ENCODE data around the gene TSPAN2.

Gene TSPAN2

DNA sequence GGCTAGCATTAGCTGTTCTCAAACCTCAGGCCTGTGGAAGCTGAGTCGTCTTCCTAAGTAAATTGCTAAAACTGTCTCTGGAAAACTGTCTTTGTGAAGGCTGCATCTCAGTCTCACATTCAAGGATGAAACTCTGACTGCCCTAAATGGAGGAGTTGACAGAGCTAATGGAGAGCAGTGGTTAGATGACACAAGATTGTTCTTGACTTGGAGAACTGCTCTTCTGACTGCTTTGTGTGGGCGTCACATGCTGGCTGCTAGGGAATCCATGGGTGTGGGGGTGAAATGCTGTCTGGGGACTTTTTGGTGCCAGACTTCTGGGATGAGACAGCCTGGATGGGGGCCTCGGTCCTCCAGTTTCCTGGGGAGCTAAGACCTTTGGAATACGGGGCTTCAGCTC is 24.5 kb upstream of the TSPAN2 start:
- no peak for DNase-seq (ENCODE audit: low read depth)

DNA sequence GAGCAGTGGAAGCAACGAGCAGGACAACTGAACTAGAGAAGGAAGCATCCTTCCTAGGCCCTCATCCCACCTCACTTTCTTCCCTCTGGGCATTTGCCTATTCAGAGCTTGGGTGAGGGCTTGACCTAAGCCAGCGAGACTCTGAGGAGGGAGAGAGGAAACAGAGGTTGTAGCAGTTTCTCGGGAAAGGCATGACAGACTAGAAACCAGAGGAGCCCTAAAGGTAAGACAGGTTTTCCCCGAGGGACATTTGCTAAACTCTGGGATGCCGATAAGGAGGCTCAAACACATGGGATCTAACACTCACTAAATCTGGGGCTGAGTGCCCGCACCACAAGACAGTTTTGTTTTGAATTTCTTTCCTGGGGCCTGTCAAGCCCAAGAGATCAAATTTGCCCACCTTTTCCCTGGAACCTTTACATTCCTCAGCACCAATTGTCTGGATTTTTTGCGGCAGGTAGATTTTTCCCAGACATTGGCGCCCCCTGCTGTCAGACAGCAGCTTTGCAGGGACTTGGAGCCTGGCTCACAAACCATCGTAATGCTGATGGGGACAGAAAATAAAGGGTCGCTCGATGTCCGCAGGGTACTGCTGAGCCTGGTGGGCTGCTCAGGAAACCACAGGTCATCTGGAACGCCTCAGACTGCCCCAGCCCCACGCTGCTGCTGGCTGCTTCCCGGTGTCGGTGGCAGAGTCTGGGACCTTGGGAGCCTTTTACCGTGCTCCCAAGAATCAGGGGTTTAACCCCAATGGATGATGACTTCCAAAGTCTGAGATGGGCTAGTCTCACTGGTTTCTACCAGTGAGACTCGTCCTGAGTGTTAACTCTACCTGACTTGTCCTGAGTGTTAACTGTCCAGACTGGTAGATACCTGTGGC is 23.4 kb upstream of the TSPAN2 start:
- no peak for DNase-seq (ENCODE audit: low read depth)

DNA sequence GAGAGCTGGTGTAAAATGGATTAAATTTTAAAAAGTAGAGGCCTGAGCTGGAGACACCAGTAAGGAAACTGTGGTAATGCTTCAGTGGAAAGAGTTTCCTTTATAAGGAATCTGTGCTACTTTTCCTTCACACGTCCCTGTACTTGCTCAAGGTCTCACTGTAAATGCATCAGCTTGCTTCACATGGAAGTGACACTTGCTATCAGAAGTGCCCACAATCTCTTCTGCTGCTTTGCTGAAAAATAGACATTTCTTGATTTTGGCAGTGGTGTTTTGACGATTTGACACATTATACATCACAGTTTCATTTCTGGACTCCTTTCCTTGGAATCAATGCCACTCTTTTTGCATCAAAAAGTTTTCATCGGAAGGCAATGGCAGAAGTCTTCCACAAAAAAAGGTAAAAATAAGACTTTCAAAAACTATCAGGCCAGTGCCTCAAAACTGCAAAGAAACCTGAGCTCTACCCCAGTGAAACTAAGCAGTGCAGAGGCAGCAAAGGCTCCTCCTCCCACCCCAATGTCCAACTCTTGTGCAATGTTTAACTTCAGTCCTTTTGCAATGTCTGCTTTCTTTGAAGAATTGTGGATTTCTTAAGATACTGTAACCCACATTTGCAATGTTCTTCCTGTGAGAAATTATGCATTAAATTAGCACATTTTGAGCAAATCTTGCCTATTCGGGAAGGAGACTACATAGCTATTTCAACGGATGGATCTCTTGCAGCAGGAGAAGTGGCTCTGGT is 18.4 kb upstream of the TSPAN2 start:
- DNase-seq (ENCODE audit: low read depth), result peak; percentile 28

DNA sequence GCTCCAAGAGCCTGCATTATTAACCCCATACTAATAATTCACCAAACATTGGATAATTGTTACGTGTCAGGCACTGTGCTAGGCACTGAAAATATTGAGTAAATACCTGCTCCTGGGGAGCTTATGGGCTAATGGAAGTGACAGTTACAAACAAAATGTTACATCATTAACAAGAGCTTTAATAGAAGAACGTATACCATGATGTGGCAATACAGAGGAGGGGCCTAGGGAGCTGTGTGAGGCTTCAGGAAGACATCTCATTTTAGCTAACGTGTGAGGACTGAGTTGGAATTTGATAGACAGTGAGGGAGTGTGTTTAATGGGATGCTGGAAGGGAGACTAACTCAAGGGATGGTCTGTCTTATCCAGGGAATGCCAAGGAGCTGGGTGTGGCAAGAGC is 16.5 kb upstream of the TSPAN2 start:
- DNase-seq (ENCODE audit: low read depth), result no peak

DNA sequence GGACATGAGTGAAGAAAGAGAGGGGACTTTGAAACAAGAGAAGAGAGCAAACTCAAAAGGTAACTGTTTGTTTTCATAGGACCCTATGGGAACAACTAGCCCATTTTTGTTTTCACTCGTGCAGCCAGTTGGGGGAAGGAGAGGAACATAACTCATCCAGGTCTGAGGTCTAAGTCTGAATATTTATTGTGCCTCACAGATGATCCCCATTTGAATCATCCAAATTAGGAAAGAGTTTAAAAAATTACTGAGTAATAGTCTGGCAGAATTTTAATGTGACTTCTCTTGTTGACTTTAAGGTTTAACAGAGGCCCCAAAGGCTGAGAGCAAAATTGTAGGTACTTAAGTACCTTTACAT is 10.4 kb upstream of the TSPAN2 start:
- no peak for DNase-seq (ENCODE audit: low read depth)

DNA sequence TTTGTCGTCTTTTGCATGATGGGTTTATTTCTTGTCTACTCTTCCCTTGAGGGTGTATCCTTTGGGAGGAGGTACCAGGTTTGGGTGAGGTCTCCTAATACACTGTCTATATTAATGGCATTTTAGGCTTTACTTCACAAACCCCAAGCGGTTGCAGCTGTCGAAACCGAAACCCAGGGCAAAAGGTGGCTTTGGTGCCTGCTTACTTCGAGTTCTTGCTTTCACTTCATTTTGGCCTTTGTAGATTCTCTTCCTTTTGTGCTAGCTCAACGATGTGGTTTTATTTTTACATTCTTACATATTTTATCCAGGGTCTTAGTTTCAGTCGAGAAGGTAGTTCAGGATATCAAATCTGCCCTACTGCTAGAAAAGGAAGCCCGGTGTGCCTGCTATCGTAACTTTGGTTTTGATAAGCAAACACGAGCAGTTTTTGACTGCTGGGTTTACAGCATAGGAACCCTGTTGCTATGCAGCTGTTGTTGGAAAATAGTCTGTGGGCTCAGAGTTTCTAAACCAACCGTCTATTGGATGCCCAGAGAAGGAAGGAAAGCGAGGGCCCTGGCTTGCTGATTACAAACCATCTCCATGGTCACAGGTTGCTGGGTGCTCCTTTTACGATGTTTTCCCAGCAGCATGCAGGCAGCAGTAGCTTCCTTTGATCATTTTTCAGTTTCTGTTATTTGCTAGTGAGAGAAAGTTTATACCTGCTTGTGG is 9.8 kb upstream of the TSPAN2 start:
- DNase-seq (ENCODE audit: low read depth), result no peak

DNA sequence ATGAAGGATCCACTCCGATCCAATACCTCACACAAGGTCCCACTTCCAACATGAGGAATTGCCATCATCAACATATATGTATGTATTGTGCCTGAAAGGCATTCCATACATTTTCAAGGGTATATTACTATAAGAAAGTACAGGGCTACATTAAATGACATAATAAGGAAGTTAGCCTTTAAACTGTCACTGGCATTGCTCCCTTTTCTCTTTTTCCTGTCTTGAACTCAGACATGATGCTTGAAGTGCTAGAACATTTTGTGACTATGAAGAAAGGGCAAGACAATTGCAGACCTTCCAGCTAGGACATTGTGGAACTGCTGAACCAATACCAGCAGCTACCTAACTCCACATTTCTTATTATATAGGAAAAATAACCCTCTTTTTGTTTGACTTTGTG is 2.9 kb upstream of the TSPAN2 start:
- no peak for DNase-seq (ENCODE audit: low read depth)

DNA sequence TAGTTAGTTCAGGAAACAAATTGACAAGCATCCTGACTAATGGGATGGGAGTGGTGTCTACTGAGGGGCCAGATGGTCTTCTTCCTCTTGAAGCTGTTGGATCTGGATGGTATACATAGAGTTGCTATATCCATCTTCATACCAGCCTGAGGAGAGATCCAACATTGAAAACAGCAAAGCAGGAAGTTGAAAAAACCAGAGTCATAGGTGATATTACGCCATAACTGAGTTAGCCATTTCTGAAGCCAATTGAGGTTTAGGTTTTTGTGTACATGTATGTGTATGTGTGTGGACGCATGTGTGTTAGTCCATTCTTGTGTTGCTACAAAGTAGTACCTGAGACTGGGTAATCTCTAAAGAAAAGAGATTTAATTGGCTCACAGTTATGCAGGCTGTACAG is 2.3 kb upstream of the TSPAN2 start:
- DNase-seq (ENCODE audit: low read depth), result no peak

DNA sequence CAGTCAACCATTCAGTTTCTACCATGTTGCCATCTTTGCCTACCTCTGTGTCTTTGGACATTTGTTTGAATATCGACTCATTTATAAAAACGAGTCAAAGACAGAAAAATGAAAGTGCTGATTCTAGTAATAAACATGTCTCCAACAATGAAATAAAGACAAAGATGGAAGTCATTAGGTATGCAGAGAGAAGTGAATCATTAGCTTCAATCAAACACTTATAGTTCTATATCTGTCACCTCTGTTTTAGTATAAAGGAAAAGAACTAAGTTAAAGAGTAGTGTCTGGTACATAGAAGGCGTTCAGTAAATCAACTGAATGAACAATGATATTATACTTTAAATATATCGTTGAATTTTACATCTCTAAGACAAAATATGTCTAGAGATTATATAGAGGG is 1.7 kb upstream of the TSPAN2 start:
- no peak for DNase-seq (ENCODE audit: low read depth)

DNA sequence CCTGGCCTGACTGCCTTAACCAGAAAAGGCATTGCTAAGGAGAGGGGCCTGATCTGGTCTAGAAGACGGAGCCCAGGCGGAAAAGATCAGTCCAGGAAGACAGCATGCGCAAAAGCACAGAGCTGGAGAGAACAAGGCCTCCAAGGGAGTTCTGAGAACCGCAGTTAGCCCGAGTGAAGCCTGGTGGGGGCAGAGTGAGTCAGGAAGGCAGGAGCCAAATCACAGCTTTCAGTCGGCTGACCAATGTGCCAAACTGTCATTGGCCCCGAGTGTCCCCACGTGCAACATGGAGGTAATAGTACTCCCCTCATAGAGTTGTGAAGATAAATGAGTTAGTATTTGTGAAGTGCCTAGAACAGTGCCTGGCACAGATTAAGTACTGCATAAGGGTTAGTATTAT is 1.2 kb upstream of the TSPAN2 start:
- DNase-seq (ENCODE audit: low read depth), result no peak

DNA sequence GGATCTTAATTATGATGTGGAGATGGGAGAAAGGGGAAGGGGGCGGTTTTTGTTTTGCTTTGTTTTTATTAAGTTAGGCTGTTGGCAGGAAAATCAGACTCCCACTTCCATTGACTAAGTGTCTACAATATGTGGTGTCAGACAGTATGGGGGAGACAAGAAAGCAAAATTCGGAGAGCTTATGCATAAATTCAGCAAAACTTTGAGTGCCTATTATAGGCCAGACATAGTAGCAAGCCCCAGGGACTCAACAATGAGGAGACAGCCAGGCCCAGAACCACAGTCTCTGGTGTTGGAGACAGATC is 835 bp upstream of the TSPAN2 start:
- no peak for DNase-seq (ENCODE audit: low read depth)

DNA sequence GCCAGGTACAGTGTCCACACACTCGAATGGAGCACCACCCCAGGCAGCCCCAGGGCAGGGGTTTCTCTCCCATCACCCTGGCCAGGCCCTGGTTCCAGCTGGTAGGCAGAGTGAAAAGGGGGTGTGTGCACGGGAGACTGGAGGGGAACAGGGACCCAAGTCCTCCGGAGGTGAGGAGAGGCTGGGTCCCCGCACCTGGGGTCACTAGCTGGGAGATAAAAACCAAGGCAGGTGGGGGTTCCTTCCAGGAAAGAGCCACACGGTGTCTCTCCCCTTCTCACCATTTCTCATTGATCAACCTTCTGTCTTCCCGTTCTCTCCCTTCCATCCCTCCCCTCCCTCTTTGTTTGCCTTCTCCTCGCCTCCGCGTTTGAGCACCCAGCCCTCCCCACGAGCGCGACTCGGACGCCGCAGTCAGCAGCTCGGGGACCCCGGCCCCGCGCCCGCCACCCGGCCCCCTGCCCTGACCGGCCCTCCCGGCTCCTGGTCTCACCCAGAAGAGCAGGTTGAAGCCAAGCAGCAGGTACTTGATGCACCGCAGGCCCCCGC is 358 bp downstream of the TSPAN2 start:
- DNase-seq (ENCODE audit: low read depth), result no peak

DNA sequence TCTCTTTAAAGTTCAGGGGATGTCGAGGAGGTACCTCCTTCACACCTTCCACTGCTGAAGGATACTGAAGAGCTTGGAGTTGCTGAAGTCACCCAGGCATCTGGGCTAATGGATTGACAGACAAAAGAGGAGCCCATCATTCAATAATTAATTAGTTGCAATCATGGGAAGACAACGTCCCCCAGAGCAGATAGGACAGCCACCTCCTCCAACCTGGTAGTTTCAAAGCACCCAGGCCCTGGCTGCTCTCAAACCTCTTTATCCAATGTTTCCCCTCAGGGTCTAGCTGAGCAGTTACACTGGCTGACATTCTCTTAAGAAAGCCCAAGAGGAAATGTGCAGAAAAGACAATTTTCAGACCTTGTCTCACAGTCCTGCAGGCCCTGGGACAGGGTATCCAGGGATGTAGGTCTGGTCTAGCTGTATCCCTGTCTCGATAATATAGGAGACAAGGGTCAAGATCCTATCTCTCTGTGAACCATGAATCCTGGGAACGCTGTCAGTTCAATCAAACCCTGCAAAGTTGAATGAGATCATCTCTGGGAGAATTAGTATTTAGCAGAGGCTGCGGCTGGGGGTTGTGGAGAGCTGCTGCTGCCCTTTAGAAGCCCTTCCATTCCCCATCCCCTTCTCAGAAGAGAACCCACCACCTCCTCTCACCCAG is 1.1 kb downstream of the TSPAN2 start:
- DNase-seq (ENCODE audit: low read depth), result no peak

DNA sequence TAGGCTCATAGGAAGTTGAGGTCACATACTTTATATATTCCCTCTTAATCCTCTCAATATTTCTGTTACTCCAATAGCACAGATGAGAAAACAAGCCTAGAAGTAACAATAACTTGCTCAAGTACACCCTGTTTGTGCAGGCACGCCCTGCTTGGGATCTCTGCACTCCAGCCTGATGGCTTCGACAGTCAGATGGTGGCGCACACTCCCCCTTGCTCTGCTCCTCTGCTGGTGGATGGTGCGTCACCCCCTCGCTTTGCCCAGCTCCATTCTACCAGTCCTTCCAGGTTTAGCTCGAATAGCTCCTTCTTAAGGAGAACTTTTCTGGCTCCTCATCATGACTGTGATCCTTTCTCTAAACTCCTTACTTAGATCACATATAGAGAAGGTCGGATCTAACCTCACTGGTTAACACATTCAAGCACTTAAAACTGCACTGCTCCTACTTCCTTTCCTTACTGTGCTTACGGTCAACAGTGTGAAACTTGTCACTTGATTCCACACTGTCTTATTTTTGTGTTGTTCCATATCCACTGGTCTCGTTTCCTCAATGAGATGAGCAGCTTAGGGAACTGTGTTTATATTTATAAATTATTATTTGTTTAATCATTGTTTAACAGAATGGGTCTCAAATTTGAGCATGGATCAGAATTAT is 3.0 kb downstream of the TSPAN2 start:
- DNase-seq (ENCODE audit: low read depth), result no peak

DNA sequence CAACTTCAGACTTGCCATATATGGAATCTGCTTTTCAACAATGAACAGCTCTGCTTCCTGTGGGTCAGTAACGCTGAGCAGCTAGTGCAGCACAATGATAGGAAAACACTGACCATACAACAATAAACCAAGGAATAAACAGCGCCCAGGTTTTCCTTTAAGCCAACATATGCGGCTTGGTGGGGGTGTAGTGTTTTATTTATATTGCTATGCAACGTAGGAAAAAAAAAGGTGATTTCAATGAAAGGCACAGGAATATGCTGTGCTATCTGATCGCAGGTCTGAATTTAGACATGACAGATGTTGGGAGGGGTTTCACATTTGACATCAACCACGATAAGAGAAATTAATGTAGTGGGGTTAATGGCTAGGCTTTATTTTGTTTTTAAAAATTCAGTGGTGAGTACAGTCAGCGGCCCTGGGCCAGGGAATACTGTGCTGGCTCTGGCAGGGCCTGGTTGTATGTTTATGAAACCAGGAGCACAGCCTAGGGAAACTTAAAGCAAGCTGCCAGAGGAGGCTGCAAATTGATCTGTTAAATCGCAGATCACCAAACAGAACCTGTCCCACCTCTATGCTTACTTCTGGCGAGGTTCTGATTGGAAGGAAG is 4.3 kb downstream of the TSPAN2 start:
- no peak for DNase-seq (ENCODE audit: low read depth)

DNA sequence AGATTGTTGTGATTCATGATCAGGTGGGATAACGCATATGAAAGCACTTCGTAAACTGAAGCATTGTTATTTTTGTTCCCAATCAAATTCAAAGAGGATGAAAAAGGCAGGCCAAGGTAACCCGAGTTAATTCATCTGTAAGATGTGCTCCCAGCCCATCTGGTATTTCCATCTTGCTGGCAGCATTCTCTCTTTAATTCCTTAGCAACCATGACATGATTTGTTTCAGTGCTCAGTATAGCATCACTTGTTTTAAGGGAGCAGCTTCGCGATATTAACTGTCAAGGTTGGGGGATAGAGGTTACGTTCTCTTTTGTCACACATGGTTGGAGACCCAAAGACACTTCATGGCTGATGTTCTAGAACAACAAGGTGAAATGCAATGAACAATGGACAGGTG is 6.4 kb downstream of the TSPAN2 start:
- no peak for DNase-seq (ENCODE audit: low read depth)

DNA sequence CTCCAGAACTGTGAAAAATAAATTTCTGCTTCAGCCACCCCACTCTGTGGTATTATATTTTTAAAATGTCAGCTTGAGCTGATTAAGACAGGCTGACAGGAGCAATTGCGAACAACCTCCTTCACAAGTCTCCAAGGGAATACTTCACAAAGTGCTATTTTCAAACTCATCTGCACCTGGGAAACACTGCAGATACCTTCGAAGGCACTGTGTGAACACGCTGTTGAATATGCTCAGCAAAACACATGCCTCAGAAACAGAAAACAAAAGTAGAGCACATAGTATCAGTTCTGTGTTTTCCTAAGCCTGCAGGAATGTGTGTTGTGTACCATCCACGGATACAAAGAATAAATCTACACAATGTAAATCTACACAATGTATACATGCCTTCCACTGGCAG is 10.6 kb downstream of the TSPAN2 start:
- DNase-seq (ENCODE audit: low read depth), result no peak

DNA sequence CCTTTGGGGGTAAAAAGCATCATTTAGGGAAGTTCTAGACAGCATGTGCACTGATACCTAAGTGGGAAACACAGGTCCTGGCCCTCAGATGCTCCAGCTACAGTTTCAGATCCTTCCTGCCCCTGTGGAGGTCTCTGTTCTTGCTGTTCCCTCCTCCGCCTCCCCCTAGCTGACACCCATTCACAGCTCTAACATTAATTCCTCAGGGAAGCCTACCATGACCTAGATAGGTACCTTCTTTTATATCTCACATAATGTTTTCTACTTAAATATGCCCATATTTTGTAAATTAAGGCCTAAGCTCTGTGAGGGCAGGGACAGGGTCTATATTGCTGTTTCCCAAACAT is 11.3 kb downstream of the TSPAN2 start:
- DNase-seq (ENCODE audit: low read depth), result no peak

DNA sequence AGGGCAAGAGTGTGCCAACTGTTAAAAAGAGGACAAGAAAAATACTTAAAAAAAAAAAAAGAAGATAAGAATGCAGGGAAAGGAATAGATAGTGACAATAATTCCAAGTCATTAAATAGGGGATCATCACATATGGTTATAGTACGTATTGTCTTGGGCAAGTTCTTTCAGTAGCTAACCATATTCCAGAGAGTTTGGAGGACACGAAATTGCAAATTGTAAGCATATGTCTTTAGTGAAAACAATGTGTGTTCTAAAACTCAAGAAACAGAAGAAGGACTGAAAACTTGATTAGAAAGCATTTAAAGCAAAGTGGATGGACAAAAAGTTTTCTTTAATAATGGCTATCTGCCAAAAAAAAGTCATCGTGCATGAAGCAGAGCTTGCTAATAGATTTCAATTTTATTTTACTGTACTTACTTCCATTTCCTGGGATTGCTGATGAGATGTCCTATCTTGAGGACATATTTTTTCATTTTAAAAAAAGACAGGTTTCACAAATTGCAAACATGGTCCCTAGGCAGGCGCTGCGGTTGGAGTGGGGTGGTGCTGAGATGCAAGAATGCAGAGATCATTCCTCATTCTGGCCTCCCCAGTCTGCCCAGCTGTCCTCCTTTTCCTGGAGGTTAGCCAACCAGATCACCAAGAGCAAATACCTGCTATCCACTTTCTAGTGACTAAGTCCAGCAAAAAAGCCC is 11.9 kb downstream of the TSPAN2 start:
- DNase-seq (ENCODE audit: low read depth), result peak; percentile 12

DNA sequence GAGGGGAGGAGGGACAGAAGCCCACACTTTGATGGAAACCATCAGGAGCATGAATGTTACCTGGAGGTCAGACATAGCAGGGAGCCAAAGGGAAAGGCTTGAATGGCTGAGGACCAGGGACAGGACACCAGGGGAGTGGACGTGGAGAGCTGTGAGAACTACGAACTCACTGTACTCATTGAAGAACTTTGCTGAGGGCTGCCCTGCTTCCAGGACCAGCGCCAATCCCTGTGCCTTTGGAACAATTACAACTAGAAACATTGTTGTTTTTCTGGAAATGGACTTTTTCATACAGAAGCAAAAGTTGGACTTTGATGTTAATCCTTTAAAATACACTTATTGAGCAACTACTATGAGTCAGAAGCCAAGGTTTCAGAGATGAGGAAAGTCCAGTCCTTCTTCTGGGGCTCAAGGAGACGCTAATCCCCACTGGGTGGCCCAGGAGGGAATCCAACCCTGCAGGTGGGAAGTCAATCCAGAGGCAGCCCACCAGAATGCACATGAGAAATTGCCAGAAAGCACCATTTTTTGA is 12.9 kb downstream of the TSPAN2 start:
- peak; percentile 9 for DNase-seq (ENCODE audit: low read depth)
